ENCODE measurements around the gene SUSD1. TPM values are rescaled to one million over a fixed set of nuclear protein-coding genes. Genes with fewer than 3 reads are reported as not detected.

The SUSD1 gene
- total RNA-seq, 3 donors from 2014 or later = 18.8 to 43.8 (median 19.5) TPM

- ATAC-seq = no peak
- no peak for TF ChIP-seq CTCF (IDR thresholded peaks at IDR 0.05)
- intact Hi-C loops (cut with DNase I, micrococcal nuclease) = no loop called here
Measured at GRCh38 chr9:112034216-112034611, 140.9 kb downstream of the SUSD1 start.

GRCh38 chr9:112033237-112034215 lies 141.6 kb downstream of the SUSD1 start:
- no peaks in the 10 kb centered on the region for H3K36me3 ChIP-seq (ENCODE audit: low read depth)
- H3K9me3 ChIP-seq = no peaks in the 10 kb centered on the region
- no peak for TF ChIP-seq CTCF (IDR thresholded peaks at IDR 0.05)
- no peak for ATAC-seq
- H3K4me1 ChIP-seq (ENCODE audit: low read depth) = peaks cover 8% of the 10 kb centered on the region
- intact Hi-C loops (cut with DNase I, micrococcal nuclease) = no loop called here
- H3K4me3 ChIP-seq = no peak overlapping the region
- DNase-seq = no peak

More at GRCh38 chr9:112034216-112034611, 140.9 kb downstream of the SUSD1 start:
- H3K4me3 ChIP-seq = no peak overlapping the region
- no peaks in the 10 kb centered on the region for H3K9me3 ChIP-seq
- no peaks in the 10 kb centered on the region for H3K36me3 ChIP-seq (ENCODE audit: low read depth)
- H3K4me1 ChIP-seq (ENCODE audit: low read depth) = peaks cover 8% of the 10 kb centered on the region
- no peak for DNase-seq

GRCh38 chr9:112032743-112033142 lies 142.4 kb downstream of the SUSD1 start:
- Histone ChIP-seq H3K4me1 (ENCODE audit: low read depth) (peaks cover 8% of the 10 kb centered on the region), H3K36me3 (ENCODE audit: low read depth) (no peaks in the 10 kb centered on the region), H3K4me3 (no peak overlapping the region), H3K9me3 (no peaks in the 10 kb centered on the region)
- DNase-seq (no peak), ATAC-seq (no peak)
- TF ChIP-seq CTCF (IDR thresholded peaks at IDR 0.05) = no peak
- intact Hi-C loops (cut with DNase I, micrococcal nuclease) = no loop called here

GRCh38 chr9:112032009-112032408 lies 143.1 kb downstream of the SUSD1 start:
- Histone ChIP-seq H3K36me3 (ENCODE audit: low read depth) (no peaks in the 10 kb centered on the region), H3K4me3 (no peak overlapping the region), H3K4me1 (ENCODE audit: low read depth) (peaks cover 8% of the 10 kb centered on the region), H3K9me3 (no peaks in the 10 kb centered on the region)
- no peak for DNase-seq
- intact Hi-C loops (cut with DNase I, micrococcal nuclease) = no loop called here
- peak; percentile 38 for ATAC-seq
- TF ChIP-seq CTCF (IDR thresholded peaks at IDR 0.05) = no peak

- Histone ChIP-seq H3K4me1 (ENCODE audit: low read depth) (peaks cover 8% of the 10 kb centered on the region), H3K36me3 (ENCODE audit: low read depth) (no peaks in the 10 kb centered on the region), H3K9me3 (no peaks in the 10 kb centered on the region), H3K4me3 (no peak overlapping the region)
- DNase-seq (no peak), ATAC-seq (no peak)
- TF ChIP-seq CTCF (IDR thresholded peaks at IDR 0.05) = no peak
- intact Hi-C loops (cut with DNase I, micrococcal nuclease) = no loop called here
Measured at GRCh38 chr9:112031400-112031799, 143.7 kb downstream of the SUSD1 start.

All from mucosa of descending colon (tissue), 3 donors.